Gastroesophageal sphincter (tissue), 4 donors: ENCODE measurements around the gene RPUSD3. TPM values are rescaled to one million over a fixed set of nuclear protein-coding genes. Genes with fewer than 3 reads are reported as not detected.
A peak's percentile ranks its signal among the peaks of the same experiment; 100 is the strongest.

Experiments
- ATAC-seq: fragments of 150-250 bp; one replicate; pipeline ENCODE4 v1.9.1; 2016; ENCODE audit warnings: mild to moderate bottlenecking, moderate library complexity
- H3K27ac ChIP-seq, 4 donors: fragments of 200-600 bp; sonication (generic) in 3 of 4; 1 replicate in 3 of 4; 2 replicates in 1 of 4; pipeline ENCODE4 v1.5.1; 2016 to 2019
- H3K27me3 ChIP-seq: fragments of 200-600 bp; sonication (generic); one replicate; pipeline ENCODE4 v1.5.1; 2019
- H3K36me3 ChIP-seq, 2 donors: fragments of 200-600 bp; sonication (generic); one replicate each; pipeline ENCODE4 v1.5.1; 2019; ENCODE audit warnings: control low read depth in 1 of 2
- H3K4me1 ChIP-seq, 3 donors: fragments of 200-600 bp; sonication (generic); 1 replicate in 2 of 3; 2 replicates in 1 of 3; pipeline ENCODE4 v1.5.1; 2016 to 2019; ENCODE audit warnings: control low read depth in 2 of 3
- H3K4me3 ChIP-seq, 2 donors: fragments of 200-600 bp; sonication (generic); one replicate each; pipeline ENCODE4 v1.5.1; 2019; ENCODE audit warnings: mild to moderate bottlenecking in 1 of 2, moderate library complexity in 1 of 2
- H3K9me3 ChIP-seq, 3 donors: fragments of 200-600 bp; sonication (generic); one replicate each; pipeline ENCODE4 v1.5.1; 2017 to 2019; ENCODE audit warnings: control low read depth in 2 of 3
- CTCF ChIP-seq, 4 experiments: fragments of 200-600 bp in 2 of 4; fragments of 450-650 bp in 2 of 4; sonication (generic) in 1 of 4; IDR thresholded peaks; one replicate each; pipeline ENCODE4 v1.5.1; 2017 to 2019; ENCODE audit warnings: antibody characterized with exemption in 4 of 4, mild to moderate bottlenecking in 2 of 4, moderate library complexity in 2 of 4
- EP300 ChIP-seq: sonication (generic); formaldehyde crosslinking; IDR thresholded peaks from one replicate; pipeline ENCODE4 v1.6.1; 2017; ENCODE audit warnings: antibody characterized with exemption, mild to moderate bottlenecking
- POLR2A ChIP-seq, 2 donors: fragments of 450-650 bp; IDR thresholded peaks; one replicate each; pipeline ENCODE4 v1.6.1; 2017; ENCODE audit warnings: antibody characterized with exemption in 2 of 2, mild to moderate bottlenecking in 2 of 2, moderate library complexity in 1 of 2
- POLR2AphosphoS5 ChIP-seq: sonication (generic); formaldehyde crosslinking; IDR thresholded peaks from one replicate; pipeline ENCODE4 v1.6.1; 2017; ENCODE audit warnings: antibody characterized with exemption
- WGBS, 2 donors: methylation state at CpG; one replicate each; pipeline ENCODE4 v1.1.5; 2018; ENCODE audit warnings: low coverage in 1 of 2; 5-methylcytosine and 5-hydroxymethylcytosine counted together
- total RNA-seq, 4 donors: library from RNA; depleted of rRNA; stranded (reverse); fragments of >200 nt; gene quantifications; one replicate each; pipeline ENCODE4 v1.1.0, GENCODE V29; 2016

The RPUSD3 gene
- total RNA-seq, 4 donors from 2014 or later = 23.7 to 43.1 (median 32.6) TPM

GRCh38 chr3:9831253-9831652 lies 12.6 kb downstream of the RPUSD3 start:
- WGBS, 2 donors = 97 to 100% methylated on average over 1 to 3 of the region's 3 CpGs
- Histone ChIP-seq H3K36me3 (peaks cover 0 to 91% of the 10 kb centered on the region in 2 donors), H3K27ac (no peak overlapping the region), H3K9me3 (no peaks in the 10 kb centered on the region), H3K27me3 (no peaks in the 10 kb centered on the region), H3K4me1 (no peaks in the 10 kb centered on the region), H3K4me3 (no peak overlapping the region)
- no peak for ATAC-seq
- no peak for TF ChIP-seq CTCF (IDR thresholded peaks at IDR 0.05)
- no peak for TF ChIP-seq POLR2A (IDR thresholded peaks at IDR 0.05)
- no peak for TF ChIP-seq EP300
- TF ChIP-seq POLR2AphosphoS5 = no peak

DNA sequence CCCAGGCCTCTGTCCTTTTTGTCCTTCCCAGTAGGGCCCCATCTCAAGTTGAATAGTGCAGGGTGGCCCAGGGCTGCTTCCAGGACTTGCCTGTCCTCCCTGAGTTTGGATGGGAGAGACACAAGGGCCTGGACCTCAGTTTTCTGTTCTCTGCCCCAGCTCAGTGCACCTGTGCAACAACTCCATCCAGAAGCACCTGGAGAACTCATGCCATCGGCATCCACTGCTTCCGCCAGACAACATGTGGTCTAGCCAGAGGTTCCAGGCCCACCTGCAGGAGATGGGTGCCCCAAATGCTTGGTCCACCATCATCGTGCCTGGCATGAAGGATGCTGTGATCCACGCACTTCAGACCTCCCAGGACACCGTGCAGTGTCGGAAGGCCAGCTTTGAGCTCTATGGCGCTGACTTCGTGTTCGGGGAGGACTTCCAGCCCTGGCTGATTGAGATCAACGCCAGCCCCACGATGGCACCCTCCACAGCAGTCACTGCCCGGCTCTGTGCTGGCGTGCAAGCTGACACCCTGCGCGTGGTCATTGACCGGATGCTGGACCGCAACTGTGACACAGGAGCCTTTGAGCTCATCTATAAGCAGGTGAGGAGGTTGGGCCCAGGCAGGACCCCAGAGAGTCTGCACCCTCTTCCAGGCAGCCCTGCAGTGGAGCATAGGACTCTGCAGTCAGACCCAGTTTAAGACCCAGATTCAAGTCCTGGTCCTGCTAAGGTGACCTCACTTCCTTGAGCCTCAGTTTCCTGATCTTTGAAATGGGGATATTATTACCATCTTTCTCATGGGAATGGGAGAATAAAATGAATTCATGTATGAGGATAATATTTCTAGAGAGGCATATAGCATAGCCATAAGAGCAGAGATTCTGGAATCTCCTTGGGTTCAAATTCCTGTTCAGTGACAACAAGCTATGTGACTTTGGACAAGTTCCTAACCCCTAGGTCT lies 14.7 kb downstream of the RPUSD3 start:
- Histone ChIP-seq H3K9me3 (no peaks in the 10 kb centered on the region), H3K27ac (no peak overlapping the region), H3K4me3 (no peak overlapping the region), H3K4me1 (no peaks in the 10 kb centered on the region), H3K27me3 (no peaks in the 10 kb centered on the region), H3K36me3 (peaks cover 0 to 76% of the 10 kb centered on the region in 2 donors)
- no CpG with 5 or more reads among the region's 17 CpGs for WGBS, 2 donors
- ATAC-seq = no peak
- TF ChIP-seq POLR2A (IDR thresholded peaks at IDR 0.05) (no peak), POLR2AphosphoS5 (no peak), CTCF (IDR thresholded peaks at IDR 0.05) (no peak), EP300 (no peak)

- peaks cover 0 to 55% of the 10 kb centered on the region in 2 donors for H3K36me3 ChIP-seq
- H3K4me3 ChIP-seq = no peak overlapping the region
- ATAC-seq = no peak
- no peak overlapping the region for H3K27ac ChIP-seq
- H3K27me3 ChIP-seq = no peaks in the 10 kb centered on the region
- H3K4me1 ChIP-seq = no peaks in the 10 kb centered on the region
- no peak for TF ChIP-seq EP300
- peak in 1 of 4 experiments; percentile 12 for TF ChIP-seq CTCF (IDR thresholded peaks at IDR 0.05)
- 40 to 70% methylated on average over 8 of the region's 20 CpGs for WGBS, 2 donors
- H3K9me3 ChIP-seq = no peaks in the 10 kb centered on the region
These were observed 16.8 kb downstream of the RPUSD3 start for GRCh38 chr3:9826815-9827573.

DNA sequence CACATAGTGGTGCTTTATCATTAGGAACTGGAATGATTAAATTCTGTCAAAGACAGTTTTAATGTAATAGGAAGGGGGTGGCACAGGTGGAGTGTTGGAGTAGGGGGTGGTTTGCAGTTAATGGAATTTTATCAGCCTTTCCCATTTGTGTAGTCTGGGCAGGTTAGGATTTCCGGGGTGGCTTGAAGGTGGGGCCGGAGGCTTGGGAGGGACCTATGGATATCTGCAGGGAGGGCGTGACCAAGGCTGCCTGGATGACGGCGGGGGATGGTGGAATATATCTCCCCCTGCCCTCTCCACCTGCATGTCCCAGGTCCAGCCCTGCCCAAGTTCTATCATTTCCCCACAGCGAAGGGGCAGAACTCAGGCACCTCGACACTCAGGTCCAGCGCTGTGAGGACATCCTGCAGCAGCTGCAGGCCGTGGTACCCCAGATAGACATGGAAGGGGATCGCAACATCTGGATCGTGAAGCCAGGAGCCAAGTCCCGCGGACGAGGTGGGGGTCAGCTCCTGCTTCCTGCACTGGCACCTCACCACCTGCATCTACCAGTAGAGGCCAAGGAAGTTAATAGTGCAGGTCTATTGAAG lies 18.3 kb downstream of the RPUSD3 start:
- Histone ChIP-seq H3K27me3 (no peaks in the 10 kb centered on the region), H3K27ac (no peak overlapping the region), H3K9me3 (no peaks in the 10 kb centered on the region), H3K4me3 (no peak overlapping the region), H3K36me3 (peaks cover 0 to 42% of the 10 kb centered on the region in 2 donors), H3K4me1 (no peaks in the 10 kb centered on the region)
- TF ChIP-seq EP300 (no peak), POLR2AphosphoS5 (no peak), CTCF (IDR thresholded peaks at IDR 0.05) (no peak), POLR2A (IDR thresholded peaks at IDR 0.05) (no peak)
- no peak for ATAC-seq
- 63 to 67% methylated on average over 3 to 5 of the region's 14 CpGs for WGBS, 2 donors
